Fibroblast of pulmonary artery (primary cell): ENCODE measurements around the gene ESRP2.

Experiments used
- DNase-seq: peaks from one replicate; pipeline ENCODE4 v3.0.0-alpha.2; 2010; ENCODE audit warnings: low read depth
- H3K4me3 ChIP-seq: replicated peaks from 2 replicates; pipeline ENCODE4 v1.5.1; 2011; ENCODE audit warnings: low read depth, mild to moderate bottlenecking, control low read depth, low read length, moderate library complexity
- TF ChIP-seq, protein P1 (sequence below): IDR thresholded peaks from 2 replicates; pipeline ENCODE4 v1.5.1; 2011; ENCODE audit warnings: mild to moderate bottlenecking, control low read depth, low read length, inconsistent platforms; ENCODE audit errors: missing control alignments

ESRP2 gene

GRCh38 chr16:68255712-68256111, 19.8 kb upstream of the ESRP2 start:
- TF ChIP-seq, protein P1, sequence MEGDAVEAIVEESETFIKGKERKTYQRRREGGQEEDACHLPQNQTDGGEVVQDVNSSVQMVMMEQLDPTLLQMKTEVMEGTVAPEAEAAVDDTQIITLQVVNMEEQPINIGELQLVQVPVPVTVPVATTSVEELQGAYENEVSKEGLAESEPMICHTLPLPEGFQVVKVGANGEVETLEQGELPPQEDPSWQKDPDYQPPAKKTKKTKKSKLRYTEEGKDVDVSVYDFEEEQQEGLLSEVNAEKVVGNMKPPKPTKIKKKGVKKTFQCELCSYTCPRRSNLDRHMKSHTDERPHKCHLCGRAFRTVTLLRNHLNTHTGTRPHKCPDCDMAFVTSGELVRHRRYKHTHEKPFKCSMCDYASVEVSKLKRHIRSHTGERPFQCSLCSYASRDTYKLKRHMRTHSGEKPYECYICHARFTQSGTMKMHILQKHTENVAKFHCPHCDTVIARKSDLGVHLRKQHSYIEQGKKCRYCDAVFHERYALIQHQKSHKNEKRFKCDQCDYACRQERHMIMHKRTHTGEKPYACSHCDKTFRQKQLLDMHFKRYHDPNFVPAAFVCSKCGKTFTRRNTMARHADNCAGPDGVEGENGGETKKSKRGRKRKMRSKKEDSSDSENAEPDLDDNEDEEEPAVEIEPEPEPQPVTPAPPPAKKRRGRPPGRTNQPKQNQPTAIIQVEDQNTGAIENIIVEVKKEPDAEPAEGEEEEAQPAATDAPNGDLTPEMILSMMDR = no peak
- no peak overlapping the region for H3K4me3 ChIP-seq

DNA sequence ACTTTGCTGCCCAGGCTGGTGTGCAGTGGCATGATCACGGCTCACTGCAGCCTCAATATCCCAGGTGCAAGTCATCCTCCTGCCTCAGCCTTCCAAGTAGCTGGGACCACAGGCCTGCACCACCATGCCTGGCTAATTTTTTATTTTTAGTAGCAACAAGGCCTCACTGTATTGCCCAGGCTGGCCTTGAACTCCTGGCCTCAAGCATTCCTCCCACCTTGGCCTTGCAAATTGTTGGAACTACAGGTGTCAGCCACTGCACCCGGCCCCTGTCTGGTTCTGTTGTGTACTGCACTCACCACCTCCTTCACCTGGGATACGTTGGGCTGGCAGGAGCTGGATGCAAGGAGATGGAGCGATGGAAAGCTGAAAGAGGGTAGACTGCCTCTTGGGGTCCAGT, 17.8 kb upstream of the ESRP2 start:
- TF ChIP-seq, protein P1 = no peak
- no peak for DNase-seq
- no peak overlapping the region for H3K4me3 ChIP-seq

More at GRCh38 chr16:68255712-68256111, 19.8 kb upstream of the ESRP2 start:
- no peak for DNase-seq

DNA sequence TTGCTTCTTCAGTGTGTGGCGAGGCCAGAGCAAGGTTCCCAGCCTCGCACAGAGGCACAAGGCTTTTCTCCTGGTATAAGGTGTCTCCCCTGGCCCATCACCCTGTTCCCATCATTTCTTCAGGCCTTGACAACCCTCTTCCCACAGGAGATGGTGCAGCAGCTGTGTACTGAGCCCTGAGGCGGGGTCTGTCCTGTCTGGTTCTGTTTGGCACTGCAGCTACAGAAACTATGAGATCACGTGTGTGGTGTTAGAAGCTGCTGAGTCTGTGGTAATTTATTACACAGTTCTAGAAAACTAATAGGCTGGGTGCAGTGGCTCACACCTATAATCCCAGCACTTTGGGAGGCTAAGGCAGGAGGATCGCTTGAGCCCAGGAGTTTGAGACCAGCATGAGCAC, 16.5 kb upstream of the ESRP2 start:
- H3K4me3 ChIP-seq = no peak overlapping the region
- DNase-seq = no peak
- TF ChIP-seq, protein P1 = no peak

DNA sequence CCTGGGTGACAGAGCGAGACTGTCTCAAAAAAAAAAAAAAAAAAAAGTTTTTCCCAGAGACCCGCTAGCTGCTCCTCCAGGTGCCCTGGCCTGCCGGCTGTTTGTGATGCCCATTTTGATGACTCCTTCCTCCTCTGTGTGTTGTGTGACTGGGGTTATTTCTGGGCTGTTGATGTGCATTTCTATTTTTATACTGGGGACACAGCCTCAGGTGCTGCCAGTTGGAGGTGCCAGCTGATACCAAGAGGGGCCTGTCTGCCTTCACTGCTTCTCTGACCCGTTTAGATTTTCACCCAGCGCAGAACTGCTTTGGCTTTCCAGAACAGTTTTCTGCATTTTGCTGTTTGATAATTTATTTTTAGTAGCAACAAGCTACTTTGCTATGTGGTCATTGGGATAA, 15.9 kb upstream of the ESRP2 start:
- TF ChIP-seq, protein P1 = no peak
- DNase-seq = no peak
- H3K4me3 ChIP-seq = no peak overlapping the region

DNA sequence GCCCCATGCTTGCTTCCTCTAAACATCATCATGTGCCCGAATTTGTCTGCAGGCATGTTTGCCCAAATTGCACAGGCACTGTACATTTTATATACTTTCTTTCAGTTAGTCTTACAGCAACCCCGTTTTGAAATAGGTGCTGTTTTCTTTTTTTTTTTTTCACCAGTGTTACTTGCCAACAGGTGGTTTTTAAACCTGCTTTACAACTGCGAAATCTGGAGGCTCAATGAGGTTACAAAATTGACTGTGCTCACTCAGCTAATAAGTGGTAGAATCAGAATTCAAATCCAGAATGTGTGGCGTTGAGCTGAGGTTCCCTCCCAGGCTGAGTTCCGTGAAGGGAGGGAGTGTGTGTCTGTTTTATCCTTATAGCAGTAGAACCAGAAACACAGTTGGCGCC, 15.0 kb upstream of the ESRP2 start:
- H3K4me3 ChIP-seq = no peak overlapping the region
- TF ChIP-seq, protein P1 = no peak
- DNase-seq = no peak

GRCh38 chr16:68249371-68249770, 13.4 kb upstream of the ESRP2 start:
- no peak overlapping the region for H3K4me3 ChIP-seq
- DNase-seq = no peak
- TF ChIP-seq, protein P1 = no peak

GRCh38 chr16:68247932-68248331, 12.0 kb upstream of the ESRP2 start:
- DNase-seq = no peak
- H3K4me3 ChIP-seq = no peak overlapping the region

More at GRCh38 chr16:68247932-68248331, 12.0 kb upstream of the ESRP2 start:
- TF ChIP-seq, protein P1 = no peak
